Ascending aorta (tissue), 2 donors: ENCODE measurements around the gene YJEFN3. TPM values are rescaled to one million over a fixed set of nuclear protein-coding genes. Genes with fewer than 3 reads are reported as not detected.

ENCODE experiments used
- DNase-seq, 2 donors: peaks; one replicate each; pipeline ENCODE4 v3.0.0-alpha.2; 2019; ENCODE audit warnings: low spot score in 2 of 2
- H3K27ac ChIP-seq, 2 donors: fragments of 200-600 bp; sonication (generic); one replicate each; pipeline ENCODE4 v1.5.1; 2016 to 2017; ENCODE audit warnings: mild to moderate bottlenecking in 1 of 2
- H3K27me3 ChIP-seq: fragments of 200-600 bp; sonication (generic); one replicate; pipeline ENCODE4 v1.5.1; 2017
- H3K36me3 ChIP-seq, 2 donors: fragments of 200-600 bp; sonication (generic); one replicate each; pipeline ENCODE4 v1.5.1; 2016
- H3K4me1 ChIP-seq, 2 donors: fragments of 200-600 bp; sonication (generic); one replicate each; pipeline ENCODE4 v1.5.1; 2016 to 2017; ENCODE audit warnings: mild to moderate bottlenecking in 1 of 2
- H3K4me3 ChIP-seq, 2 donors: fragments of 200-600 bp; sonication (generic); one replicate each; pipeline ENCODE4 v1.5.1; 2016 to 2017; ENCODE audit warnings: mild to moderate bottlenecking in 1 of 2
- H3K9me3 ChIP-seq, 2 donors: fragments of 200-600 bp; sonication (generic); one replicate each; pipeline ENCODE4 v1.5.1; 2016
- intact Hi-C: fragments of 100-400 bp; cut with DNase I; formaldehyde crosslinking; loops from one replicate; pipeline ENCODE4 v1.15.1; 2023
- total RNA-seq: library from RNA; depleted of rRNA; stranded (reverse); fragments of >200 nt; gene quantifications from one replicate; pipeline ENCODE4 v1.1.0, GENCODE V29; 2016
- TF ChIP-seq, protein P1 (sequence below), 3 experiments: fragments of 200-600 bp in 2 of 3; fragments of 450-650 bp in 1 of 3; sonication (generic) in 2 of 3; IDR thresholded peaks; one replicate each; pipeline ENCODE4 v1.5.1; 2016 to 2019; ENCODE audit warnings: antibody characterized with exemption in 3 of 3, mild to moderate bottlenecking in 1 of 3, moderate library complexity in 1 of 3

YJEFN3 gene
- total RNA-seq, 1 donor from 2014 or later: 3.5 TPM

DNA sequence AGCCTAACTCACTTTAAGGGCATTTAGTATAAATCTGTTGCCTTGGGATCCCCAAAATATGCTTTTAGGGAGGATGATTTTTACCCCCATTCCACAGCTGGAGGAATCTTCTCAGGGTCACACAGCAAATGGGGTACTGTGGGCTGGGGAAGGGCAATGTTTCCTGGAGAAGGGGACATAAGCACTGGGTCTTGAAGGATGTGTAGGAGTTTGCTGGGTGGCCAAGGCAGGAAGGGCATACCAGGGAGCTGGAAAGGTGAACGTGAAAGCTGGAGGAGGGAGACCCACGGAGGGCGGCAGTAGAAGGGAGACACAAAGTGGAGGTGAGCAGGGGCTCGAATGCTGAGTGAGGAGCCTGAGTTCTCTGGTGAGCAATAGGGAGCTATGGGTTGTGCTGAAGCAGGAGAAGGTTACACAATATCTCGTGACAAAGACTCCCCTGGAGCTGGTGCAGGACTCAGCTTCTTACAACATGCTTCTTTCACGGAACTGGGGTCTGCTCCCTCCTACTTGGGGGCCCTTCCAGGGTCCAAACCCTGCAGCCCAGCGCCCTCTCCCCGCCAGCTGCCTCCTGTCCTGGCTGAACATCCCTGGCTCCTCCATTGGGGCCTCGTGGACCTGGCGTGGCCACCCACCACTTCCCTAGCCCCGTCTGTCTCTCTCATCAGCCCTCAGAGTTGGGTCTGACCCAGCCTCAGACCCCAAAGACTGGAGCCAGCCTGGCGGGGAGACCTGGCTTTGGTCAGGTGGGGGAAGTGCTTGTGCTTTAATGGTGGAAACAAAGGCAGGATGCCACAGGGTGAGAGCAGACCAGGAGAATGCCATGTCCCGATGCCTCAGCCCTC, 20.4 kb downstream of the YJEFN3 start:
- no peak for DNase-seq
- H3K36me3 ChIP-seq: no peaks in the 10 kb centered on the region
- H3K27ac ChIP-seq: no peak overlapping the region
- H3K4me1 ChIP-seq: no peaks in the 10 kb centered on the region
- TF ChIP-seq, protein P1, sequence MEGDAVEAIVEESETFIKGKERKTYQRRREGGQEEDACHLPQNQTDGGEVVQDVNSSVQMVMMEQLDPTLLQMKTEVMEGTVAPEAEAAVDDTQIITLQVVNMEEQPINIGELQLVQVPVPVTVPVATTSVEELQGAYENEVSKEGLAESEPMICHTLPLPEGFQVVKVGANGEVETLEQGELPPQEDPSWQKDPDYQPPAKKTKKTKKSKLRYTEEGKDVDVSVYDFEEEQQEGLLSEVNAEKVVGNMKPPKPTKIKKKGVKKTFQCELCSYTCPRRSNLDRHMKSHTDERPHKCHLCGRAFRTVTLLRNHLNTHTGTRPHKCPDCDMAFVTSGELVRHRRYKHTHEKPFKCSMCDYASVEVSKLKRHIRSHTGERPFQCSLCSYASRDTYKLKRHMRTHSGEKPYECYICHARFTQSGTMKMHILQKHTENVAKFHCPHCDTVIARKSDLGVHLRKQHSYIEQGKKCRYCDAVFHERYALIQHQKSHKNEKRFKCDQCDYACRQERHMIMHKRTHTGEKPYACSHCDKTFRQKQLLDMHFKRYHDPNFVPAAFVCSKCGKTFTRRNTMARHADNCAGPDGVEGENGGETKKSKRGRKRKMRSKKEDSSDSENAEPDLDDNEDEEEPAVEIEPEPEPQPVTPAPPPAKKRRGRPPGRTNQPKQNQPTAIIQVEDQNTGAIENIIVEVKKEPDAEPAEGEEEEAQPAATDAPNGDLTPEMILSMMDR (IDR thresholded peaks at IDR 0.05): no peak
- H3K27me3 ChIP-seq: no peaks in the 10 kb centered on the region
- no peaks in the 10 kb centered on the region for H3K9me3 ChIP-seq
- intact Hi-C loops: no loop called here
- H3K4me3 ChIP-seq: no peak overlapping the region

DNA sequence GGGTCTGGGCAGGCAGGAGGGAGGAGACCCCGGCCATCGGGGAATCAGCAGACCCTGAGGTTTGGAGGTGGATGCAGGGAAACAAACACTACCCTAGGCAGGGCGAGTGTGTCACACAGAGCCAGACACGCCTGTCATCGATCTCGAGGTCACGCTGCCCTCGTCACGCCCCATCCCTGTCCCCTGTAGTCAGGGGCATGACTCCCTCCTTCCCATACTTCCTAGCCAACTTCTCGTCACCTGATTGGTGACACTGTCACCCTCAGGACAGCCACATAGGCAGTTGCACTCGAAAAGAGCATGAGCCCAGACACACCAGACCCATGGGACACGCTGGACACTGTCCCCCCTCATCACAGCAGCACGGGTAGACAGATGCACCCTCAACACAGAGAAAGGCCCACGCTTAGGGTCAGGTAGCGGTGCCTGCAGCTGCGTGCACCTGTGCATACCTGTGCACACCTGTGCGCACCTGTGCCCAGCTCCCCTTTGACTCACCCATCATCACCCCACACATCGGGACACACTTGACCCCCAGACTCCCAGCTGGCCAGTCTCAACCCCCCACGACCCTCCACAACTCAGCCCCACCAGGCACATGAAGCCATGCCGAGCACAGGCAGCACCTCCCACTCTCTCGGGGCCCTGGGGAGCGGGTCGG, 21.2 kb downstream of the YJEFN3 start:
- Histone ChIP-seq H3K4me1 (no peaks in the 10 kb centered on the region), H3K36me3 (no peaks in the 10 kb centered on the region), H3K27me3 (no peaks in the 10 kb centered on the region), H3K4me3 (no peak overlapping the region), H3K9me3 (no peaks in the 10 kb centered on the region), H3K27ac (no peak overlapping the region)
- no peak for DNase-seq
- TF ChIP-seq, protein P1 (IDR thresholded peaks at IDR 0.05): no peak
- intact Hi-C loops: no loop called here

DNA sequence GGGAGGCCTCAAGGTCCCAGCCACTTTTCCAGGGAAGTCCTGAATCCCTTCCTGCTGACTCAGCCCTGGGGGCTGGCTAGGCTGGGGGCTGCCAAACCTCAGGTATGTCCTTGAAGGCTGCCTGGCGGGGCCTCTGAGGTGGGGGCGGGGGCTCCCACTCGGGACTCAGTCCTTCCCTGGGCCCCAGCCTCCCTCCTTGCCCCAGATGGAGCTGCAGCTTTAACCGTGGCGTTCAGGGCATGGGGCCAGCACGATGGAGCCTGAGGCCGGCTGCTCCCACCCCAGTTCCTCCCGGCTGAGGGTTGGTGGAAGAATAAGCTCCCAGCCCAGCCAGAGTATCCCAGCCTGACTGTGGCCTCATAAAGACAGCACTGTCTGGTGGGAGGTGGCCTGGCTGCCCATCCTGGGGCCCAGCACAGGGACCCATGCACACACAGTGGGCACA, 21.8 kb downstream of the YJEFN3 start:
- H3K9me3 ChIP-seq: no peaks in the 10 kb centered on the region
- no peak overlapping the region for H3K4me3 ChIP-seq
- TF ChIP-seq, protein P1 (IDR thresholded peaks at IDR 0.05): no peak
- no peaks in the 10 kb centered on the region for H3K27me3 ChIP-seq
- intact Hi-C loops: no loop called here
- no peak for DNase-seq
- no peak overlapping the region for H3K27ac ChIP-seq
- H3K36me3 ChIP-seq: no peaks in the 10 kb centered on the region
- no peaks in the 10 kb centered on the region for H3K4me1 ChIP-seq

DNA sequence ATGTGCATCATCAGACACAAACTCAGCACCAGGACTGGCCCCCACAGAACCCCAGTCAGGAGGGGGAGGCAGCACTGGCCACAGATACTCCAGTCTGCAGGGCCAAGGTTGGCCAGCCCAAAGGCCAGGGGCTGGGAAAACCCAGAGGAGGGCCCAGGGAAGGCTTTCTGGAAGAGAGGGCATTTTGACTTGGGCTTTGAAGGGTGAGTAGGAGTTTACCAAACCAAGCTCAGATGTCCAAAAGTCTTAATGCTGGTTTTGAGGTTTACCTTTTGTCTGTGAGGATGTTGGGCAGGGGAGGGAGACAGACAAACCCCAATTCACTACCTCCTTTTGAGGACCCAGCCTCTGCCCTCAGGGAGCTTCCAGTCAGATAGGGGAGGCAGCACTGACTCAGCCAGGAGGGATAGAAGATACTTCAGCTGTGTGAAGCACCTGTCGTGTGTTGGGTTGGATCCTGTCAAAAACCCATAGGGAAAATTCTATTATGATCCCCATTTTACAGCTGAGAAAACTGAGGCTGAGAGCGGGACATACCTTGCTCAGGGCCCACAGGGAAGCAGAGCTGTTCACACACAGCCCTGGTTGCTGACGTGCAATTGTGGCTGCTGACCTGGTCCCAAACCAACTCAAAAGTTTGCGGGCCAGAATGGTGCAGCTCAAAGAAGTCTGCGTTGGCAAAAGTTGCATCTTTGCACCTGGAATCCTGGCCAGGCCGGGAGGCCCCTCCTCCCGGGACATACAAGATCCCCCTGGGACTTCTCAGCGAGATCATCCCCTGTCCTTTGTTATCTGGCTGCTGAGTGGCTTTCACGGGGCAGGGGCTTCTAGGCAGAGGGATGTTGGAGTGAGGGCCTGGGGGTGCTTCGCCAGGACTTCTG, 22.5 kb downstream of the YJEFN3 start:
- TF ChIP-seq, protein P1 (IDR thresholded peaks at IDR 0.05): no peak
- intact Hi-C loops: no loop called here

DNA sequence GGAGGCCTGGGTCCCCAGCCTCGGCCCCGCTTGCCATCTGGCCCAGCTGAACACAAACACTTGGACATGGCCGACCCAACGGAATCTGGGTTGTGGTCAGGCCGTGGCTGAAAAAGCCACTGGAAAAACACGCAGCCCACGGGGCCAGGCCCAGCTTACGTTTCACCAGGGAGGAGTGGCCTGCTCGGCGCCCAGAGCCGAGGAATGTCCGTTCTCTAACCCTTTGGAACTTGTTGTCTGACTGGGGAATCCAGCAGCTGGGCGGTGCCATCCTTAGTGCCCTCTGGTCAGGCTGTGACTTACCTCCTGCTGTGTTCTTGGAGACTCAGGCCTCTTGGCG, 23.1 kb downstream of the YJEFN3 start:
- Histone ChIP-seq H3K4me3 (no peak overlapping the region), H3K9me3 (no peaks in the 10 kb centered on the region), H3K36me3 (no peaks in the 10 kb centered on the region), H3K27me3 (no peaks in the 10 kb centered on the region), H3K27ac (no peak overlapping the region), H3K4me1 (no peaks in the 10 kb centered on the region)
- TF ChIP-seq, protein P1 (IDR thresholded peaks at IDR 0.05): no peak
- intact Hi-C loops: no loop called here
- DNase-seq: no peak

More for the DNA sequence above, 22.5 kb downstream of the YJEFN3 start:
- no peaks in the 10 kb centered on the region for H3K9me3 ChIP-seq
- H3K27me3 ChIP-seq: no peaks in the 10 kb centered on the region
- H3K36me3 ChIP-seq: no peaks in the 10 kb centered on the region
- H3K27ac ChIP-seq: no peak overlapping the region
- H3K4me1 ChIP-seq: no peaks in the 10 kb centered on the region
- no peak for DNase-seq
- H3K4me3 ChIP-seq: no peak overlapping the region
